Measurements from ENCODE around the gene TMC2.

The TMC2 gene

GRCh38 chr20:2578475-2579192 lies 42.3 kb downstream of the TMC2 start:
- no peak for DNase-seq

- no peak for DNase-seq
These were observed 49.4 kb downstream of the TMC2 start for GRCh38 chr20:2585811-2586210.

GRCh38 chr20:2593756-2594155 lies 57.4 kb downstream of the TMC2 start:
- DNase-seq: no peak

- no peak for DNase-seq
These were observed 58.7 kb downstream of the TMC2 start for GRCh38 chr20:2595076-2595475.

- DNase-seq: no peak
These were observed 60.4 kb downstream of the TMC2 start for GRCh38 chr20:2596673-2597279.

- DNase-seq: no peak
These were observed 63.1 kb downstream of the TMC2 start for GRCh38 chr20:2599288-2600006.

- DNase-seq: no peak
These were observed 65.8 kb downstream of the TMC2 start for GRCh38 chr20:2602046-2602735.

- no peak for DNase-seq
These were observed 66.4 kb downstream of the TMC2 start for GRCh38 chr20:2602746-2603145.

- DNase-seq: no peak
These were observed 67.6 kb downstream of the TMC2 start for GRCh38 chr20:2603816-2604505.

GRCh38 chr20:2604506-2604835 lies 68.1 kb downstream of the TMC2 start:
- no peak for DNase-seq

- DNase-seq: no peak
These were observed 70.2 kb downstream of the TMC2 start for GRCh38 chr20:2606507-2607006.

GRCh38 chr20:2610326-2610725 lies 74.0 kb downstream of the TMC2 start:
- DNase-seq: no peak

GRCh38 chr20:2610941-2611720 lies 74.8 kb downstream of the TMC2 start:
- DNase-seq: no peak

- DNase-seq: no peak
These were observed 75.7 kb downstream of the TMC2 start for GRCh38 chr20:2612073-2612472.

GRCh38 chr20:2616634-2617033 lies 80.3 kb downstream of the TMC2 start:
- no peak for DNase-seq

- DNase-seq: no peak
These were observed 80.8 kb downstream of the TMC2 start for GRCh38 chr20:2617099-2617714.

GRCh38 chr20:2618815-2619214 lies 82.4 kb downstream of the TMC2 start:
- DNase-seq: no peak

GRCh38 chr20:2619337-2619736 lies 83.0 kb downstream of the TMC2 start:
- no peak for DNase-seq

GRCh38 chr20:2619961-2620595 lies 83.7 kb downstream of the TMC2 start:
- no peak for DNase-seq

GRCh38 chr20:2624190-2624589 lies 87.8 kb downstream of the TMC2 start:
- DNase-seq: no peak

- DNase-seq: no peak
These were observed 88.7 kb downstream of the TMC2 start for GRCh38 chr20:2625062-2625461.

Measured in NCI-H446 treated with DMSO at 0.1 percent for 48 hours (cell line).